Endothelial cell of umbilical vein (primary cell): ENCODE results near the gene MAGI1. TPM values are rescaled to one million over a fixed set of nuclear protein-coding genes. Genes with fewer than 3 reads are reported as not detected.
A peak's percentile ranks its signal among the peaks of the same experiment; 100 is the strongest.

Experiments used
- Bru-seq: library from RNA; stranded (reverse); fragments of 400-500 nt; gene quantifications from one replicate; lab custom pipeline; 2021; lab: Mats Ljungman, UMichigan
- BruChase-seq, 2 experiments: library from RNA; stranded (reverse); fragments of 400-500 nt; gene quantifications; one replicate each; lab custom pipeline; 2021; lab: Mats Ljungman, UMichigan
- BruUV-seq: library from RNA; stranded (reverse); fragments of 400-500 nt; replicated peaks from 2 replicates; lab custom pipeline; 2021; lab: Mats Ljungman, UMichigan
- CTCF ChIA-PET: fragments of 300-600, 350-600 bp; sonication (Branson Sonifier 250); formaldehyde crosslinking; loops from one replicate; lab custom pipeline; 2021; ENCODE audit warnings: antibody characterized with exemption, inconsistent platforms; lab: Charles Lee
- POLR2A ChIA-PET: fragments of 300-600, 350-600 bp; sonication (Branson Sonifier 250); formaldehyde crosslinking; loops from one replicate; lab custom pipeline; 2021; ENCODE audit warnings: antibody characterized with exemption, inconsistent platforms; lab: Charles Lee
- DNase-seq: peaks from one replicate; pipeline ENCODE4 v3.0.0-alpha.2; 2011; ENCODE audit warnings: low read depth, low spot score
- FAIRE-seq: peaks from 2 replicates; lab custom pipeline; 2011; peaks lifted over from hg19 to GRCh38; lab: Jason Lieb, UNC
- H2AFZ ChIP-seq: 2 replicates; pipeline ENCODE4 v1.6.0; 2012; ENCODE audit warnings: low read depth, low read length, control low read depth, inconsistent platforms
- H3K27ac ChIP-seq: 2 replicates; pipeline ENCODE4 v1.5.1; 2011; ENCODE audit warnings: low read depth, mild to moderate bottlenecking, control low read depth, low read length, moderate library complexity; ENCODE audit not compliant: insufficient read depth
- H3K27me3 ChIP-seq, 2 experiments: 2 replicates each; pipeline versions ENCODE4 v1.6.0 to v1.6.1; 2011; ENCODE audit warnings: low read length in 2 of 2, mixed read lengths in 1 of 2; ENCODE audit not compliant: control insufficient read depth in 2 of 2, insufficient read depth in 2 of 2
- H3K36me3 ChIP-seq, 2 experiments: 2 replicates in 1 of 2; 3 replicates in 1 of 2; pipeline ENCODE4 v1.5.1; 2011; ENCODE audit warnings: low read length in 2 of 2, mild to moderate bottlenecking in 1 of 2, moderate library complexity in 1 of 2; ENCODE audit not compliant: control insufficient read depth in 2 of 2, insufficient read depth in 2 of 2; ENCODE audit errors: extremely low read depth in 1 of 2
- H3K4me1 ChIP-seq: 3 replicates; pipeline ENCODE4 v1.5.1; 2011; ENCODE audit warnings: mild to moderate bottlenecking, low read length; ENCODE audit not compliant: control insufficient read depth, insufficient read depth; ENCODE audit errors: extremely low read depth
- H3K4me2 ChIP-seq: 2 replicates; pipeline ENCODE4 v1.6.1; 2011; ENCODE audit warnings: low read length, control low read depth, mixed read lengths; ENCODE audit not compliant: insufficient read depth
- H3K4me3 ChIP-seq, 3 experiments: fragments of 200-600 bp in 1 of 3; sonication (generic), shearing (Covaris generic) in 1 of 3; replicated peaks in 1 of 3; 2 replicates each; pipeline ENCODE4 v1.5.1; 2011 to 2016; ENCODE audit warnings: control low read depth in 3 of 3, low read length in 3 of 3, mild to moderate bottlenecking in 2 of 3, inconsistent platforms in 1 of 3, low read depth in 1 of 3, moderate library complexity in 1 of 3; ENCODE audit not compliant: insufficient read depth in 1 of 3
- H3K79me2 ChIP-seq: 2 replicates; pipeline ENCODE4 v1.6.0; 2012; ENCODE audit warnings: low read length, inconsistent platforms; ENCODE audit not compliant: control insufficient read depth, insufficient read depth
- H3K9ac ChIP-seq: replicated peaks from 2 replicates; pipeline ENCODE3; 2011; ENCODE audit warnings: low read length, control low read depth; ENCODE audit not compliant: insufficient read depth; ENCODE audit errors: extremely low read depth
- H3K9me1 ChIP-seq: replicated peaks from 3 replicates; pipeline ENCODE4 v1.6.0; 2011; ENCODE audit warnings: mild to moderate bottlenecking, low read length; ENCODE audit not compliant: control insufficient read depth, insufficient read depth; ENCODE audit errors: extremely low read depth
- H3K9me3 ChIP-seq: replicated peaks from 2 replicates; pipeline ENCODE4 v1.5.1; 2012; ENCODE audit warnings: low read length, inconsistent platforms; ENCODE audit not compliant: control insufficient read depth, insufficient read depth
- H4K20me1 ChIP-seq: replicated peaks from 2 replicates; pipeline ENCODE3; 2011; ENCODE audit warnings: mild to moderate bottlenecking, low read length; ENCODE audit not compliant: control insufficient read depth, insufficient read depth; ENCODE audit errors: extremely low read depth
- CTCF ChIP-seq, 2 donors: IDR thresholded peaks; 1 replicate in 1 of 2; 2 replicates in 1 of 2; pipeline ENCODE4 v1.5.1; 2011; ENCODE audit warnings: low read length in 2 of 2, mild to moderate bottlenecking in 2 of 2, moderate library complexity in 2 of 2, control low read depth in 1 of 2, inconsistent platforms in 1 of 2, low read depth in 1 of 2; ENCODE audit not compliant: insufficient read depth in 1 of 2; ENCODE audit errors: extremely low read depth in 1 of 2
- EZH2 ChIP-seq: IDR thresholded peaks from 2 replicates; pipeline ENCODE4 v1.6.1; 2012; ENCODE audit warnings: borderline replicate concordance, low read depth, mild to moderate bottlenecking, moderate library complexity, low read length, inconsistent platforms; ENCODE audit not compliant: severe bottlenecking
- FOS ChIP-seq: IDR thresholded peaks from 2 replicates; pipeline ENCODE4 v1.6.1; 2011; ENCODE audit warnings: mild to moderate bottlenecking, low read length, moderate library complexity, borderline replicate concordance; ENCODE audit not compliant: insufficient read depth
- GATA2 ChIP-seq: IDR thresholded peaks from 2 replicates; pipeline ENCODE4 v1.7.0; 2011; ENCODE audit warnings: low read depth, mild to moderate bottlenecking, moderate library complexity, mixed read lengths, low read length; ENCODE audit not compliant: insufficient read length, insufficient read depth
- JUN ChIP-seq: IDR thresholded peaks from 2 replicates; pipeline ENCODE4 v1.6.1; 2011; ENCODE audit warnings: borderline replicate concordance, low read depth; ENCODE audit not compliant: insufficient read length, insufficient read depth
- MAX ChIP-seq: IDR thresholded peaks from 2 replicates; pipeline ENCODE4 v1.6.1; 2011; ENCODE audit not compliant: insufficient read depth, insufficient read length
- MYC ChIP-seq: IDR thresholded peaks from one replicate; pipeline ENCODE4 v1.6.1; 2011; ENCODE audit warnings: mild to moderate bottlenecking, low read depth, low read length
- POLR2A ChIP-seq: IDR thresholded peaks from 2 replicates; pipeline ENCODE4 v1.6.1; 2012; ENCODE audit warnings: low read depth, mild to moderate bottlenecking, control low read depth, low read length
- POLR2AphosphoS5 ChIP-seq: IDR thresholded peaks from 2 replicates; pipeline ENCODE4 v1.6.1; 2012; ENCODE audit warnings: low read depth, mild to moderate bottlenecking, control low read depth, low read length, moderate library complexity; ENCODE audit not compliant: insufficient read depth
- dilution Hi-C: fragments of 300-500 bp; cut with MboI; formaldehyde crosslinking; loops from one replicate; pipeline ENCODE4 v1.15.0; 2019; ENCODE audit warnings: low sequenced_read_pairs; ENCODE audit not compliant: extremely low pct_ligation_motif_present
- intact Hi-C: fragments of 100-400 bp; cut with micrococcal nuclease; formaldehyde crosslinking; loops from one replicate; pipeline ENCODE4 v1.10.0; 2022
- long read RNA-seq: library from polyadenylated mRNA; stranded (forward); transcript quantifications from one replicate; pipeline ENCODE4 v2.0.0, GENCODE V29; 2021
- polyA minus RNA-seq, 3 experiments: library from RNA; depleted of rRNA, polyadenylated mRNA; stranded (reverse); fragments of >200 nt; gene quantifications; 1 replicate in 1 of 3; 2 replicates in 2 of 3; pipeline ENCODE4 v1.2.3, GENCODE V29; 2011
- polyA plus RNA-seq, 4 experiments: library from polyadenylated mRNA; depleted of rRNA in 3 of 4; stranded (reverse) in 3 of 4; unstranded in 1 of 4; fragments of >200 nt; gene quantifications; 2 replicates each; pipeline versions ENCODE4 v1.2.1 to v1.2.3, GENCODE V29; 2011 to 2012; ENCODE audit warnings: missing spikeins in 1 of 4
- total RNA-seq: library from RNA; stranded (reverse); gene quantifications from 2 replicates; pipeline ENCODE4 v1.2.3, GENCODE V29; 2021

MAGI1 gene
- total RNA-seq (47.7 and 47.9 TPM in 2 replicates), polyA plus RNA-seq (8.2 and 10.1 TPM in 2 replicates), polyA minus RNA-seq (49.7 and 51.7 TPM in 2 replicates), Bru-seq, nascent RNA (percentile 90 among the genes with signal in this experiment), BruChase-seq, experiment 1, labeled RNA remaining after a 6-hour chase (percentile 80 among the genes with signal in this experiment), BruChase-seq, experiment 2, labeled RNA remaining after a 2-hour chase (percentile 89 among the genes with signal in this experiment)
- polyA plus RNA-seq (2011; cell fraction: cytosol; rRNA removed): 9.6 and 9.8 TPM in 2 replicates
- polyA plus RNA-seq (2011; cell fraction: nucleus; rRNA removed): 55.5 and 63.7 TPM in 2 replicates
- 9.9 and 12.6 TPM in 2 replicates for polyA plus RNA-seq (2012)
- polyA minus RNA-seq (2011; cell fraction: cytosol; rRNA and poly(A)+ RNA removed): 2.2 TPM
- 105 and 110 TPM in 2 replicates for polyA minus RNA-seq (2011; cell fraction: nucleus; rRNA and poly(A)+ RNA removed)
- long read RNA-seq, partial matches to known transcripts: 3 of 23 reads
- long read RNA-seq, other reads (novel, unspliced or antisense): 20 of 23 reads

- Histone ChIP-seq H3K4me3 (peak within 1 kb of the TSS; percentile 65 to 91 (median 91)), H3K36me3 (no peaks in the 10 kb centered on the region), H2AFZ (peak within 1 kb of the TSS; percentile 89), H3K27ac (peak within 1 kb of the TSS; percentile 84), H3K4me2 (peak within 1 kb of the TSS; percentile 81), H3K79me2 (peaks cover 25% of the 10 kb centered on the region), H4K20me1 (no peaks in the 10 kb centered on the region), H3K9me3 (no peaks in the 10 kb centered on the region), H3K9me1 (no peaks in the 10 kb centered on the region), H3K9ac (peak within 1 kb of the TSS; percentile 90), H3K27me3 (no peaks in the 10 kb centered on the region), H3K4me1 (peaks cover 24% of the 10 kb centered on the region)
- dilution Hi-C loops: no loop called here
- DNase-seq (peak; percentile 97), FAIRE-seq (peak; percentile 87)
- TF ChIP-seq POLR2A (peak; percentile 21), MAX (no peak), MYC (peak; percentile 3), JUN (no peak), CTCF (IDR thresholded peaks at IDR 0.05; ENCODE audit: extremely low read depth in 1 of 2, insufficient read depth in 1 of 2, low read depth in 1 of 2, low read length in 2 of 2) (no peak), GATA2 (no peak), EZH2 (no peak), FOS (no peak), POLR2AphosphoS5 (no peak)
- intact Hi-C loops: loop anchor here (1.0 to 5.0 kb wide), 9 partner anchors 67 to 254 kb away; no protein-coding TSS in a partner anchor
- BruUV-seq: no TSS peak
- POLR2A ChIA-PET: no interaction called here
- CTCF ChIA-PET: interaction anchor here (1.5 to 2.9 kb wide), 2 partner anchors 99 to 288 kb away, joined by 3 to 24 read pairs; no protein-coding TSS in a partner anchor
These were observed at the start of gene MAGI1 for GRCh38 chr3:66038726-66039589. Gene MAGI1, minus strand, starts transcription at chr3:66038918. Its CDS starts 610 bp downstream, at chr3:66038308.
